Tibial nerve (tissue), 4 donors: ENCODE measurements around the gene DYRK4. TPM values are rescaled to one million over a fixed set of nuclear protein-coding genes. Genes with fewer than 3 reads are reported as not detected.

Source experiments
- DNase-seq, 2 donors: peaks; one replicate each; pipeline ENCODE4 v3.0.0-alpha.2; 2019; ENCODE audit warnings: low spot score in 2 of 2
- H3K27ac ChIP-seq, 4 donors: fragments of 200-600 bp; sonication (generic) in 3 of 4; one replicate each; pipeline ENCODE4 v1.5.1; 2017 to 2019; ENCODE audit warnings: mild to moderate bottlenecking in 1 of 4
- H3K27me3 ChIP-seq, 2 donors: fragments of 200-600 bp; sonication (generic) in 1 of 2; one replicate each; pipeline versions ENCODE4 v1.5.1 to v1.6.0; 2017 to 2019
- H3K36me3 ChIP-seq, 3 donors: fragments of 200-600 bp; sonication (generic); one replicate each; pipeline ENCODE4 v1.5.1; 2018 to 2019
- H3K4me1 ChIP-seq, 4 donors: fragments of 200-600 bp; sonication (generic) in 3 of 4; one replicate each; pipeline ENCODE4 v1.5.1; 2017 to 2019
- H3K4me3 ChIP-seq, 4 donors: fragments of 200-600 bp; sonication (generic) in 3 of 4; one replicate each; pipeline ENCODE4 v1.5.1; 2017 to 2019; ENCODE audit warnings: mild to moderate bottlenecking in 1 of 4, moderate library complexity in 1 of 4
- H3K9me3 ChIP-seq, 4 donors: fragments of 200-600 bp; sonication (generic) in 3 of 4; one replicate each; pipeline ENCODE4 v1.5.1; 2017 to 2019
- CTCF ChIP-seq, 5 experiments: fragments of 200-600 bp in 3 of 5; fragments of 450-650 bp in 2 of 5; sonication (generic) in 3 of 5; IDR thresholded peaks; one replicate each; pipeline ENCODE4 v1.5.1; 2016 to 2019; ENCODE audit warnings: antibody characterized with exemption in 5 of 5, mild to moderate bottlenecking in 3 of 5, moderate library complexity in 2 of 5
- EP300 ChIP-seq, 2 donors: sonication (generic); formaldehyde crosslinking; IDR thresholded peaks; one replicate each; pipeline ENCODE4 v1.6.1; 2017; ENCODE audit warnings: antibody characterized with exemption in 2 of 2, mild to moderate bottlenecking in 1 of 2
- POLR2A ChIP-seq, 2 donors: fragments of 450-650 bp; IDR thresholded peaks; one replicate each; pipeline ENCODE4 v1.6.1; 2017; ENCODE audit warnings: antibody characterized with exemption in 2 of 2, mild to moderate bottlenecking in 2 of 2, moderate library complexity in 2 of 2
- WGBS, 2 donors: methylation state at CpG; one replicate each; pipeline ENCODE4 v1.1.5; 2018; 5-methylcytosine and 5-hydroxymethylcytosine counted together
- total RNA-seq, 4 donors: library from RNA; depleted of rRNA; stranded (reverse); fragments of >200 nt; gene quantifications; one replicate each; pipeline ENCODE4 v1.1.0, GENCODE V29; 2016

DYRK4 gene
- total RNA-seq, 4 donors from 2014 or later = 26.7 to 54.0 (median 40.9) TPM

GRCh38 chr12:4615667-4616066 is 53.7 kb downstream of the DYRK4 start:
- DNase-seq = no peak
- H3K27me3 ChIP-seq = no peaks in the 10 kb centered on the region
- H3K36me3 ChIP-seq = peaks cover 0 to 55% (median 6%) of the 10 kb centered on the region in 3 donors
- TF ChIP-seq EP300 (IDR thresholded peaks at IDR 0.05) = no peak
- TF ChIP-seq CTCF (IDR thresholded peaks at IDR 0.05) = no peak
- TF ChIP-seq POLR2A (IDR thresholded peaks at IDR 0.05) = no peak
- no peaks in the 10 kb centered on the region for H3K9me3 ChIP-seq
- no peak overlapping the region for H3K27ac ChIP-seq
- H3K4me3 ChIP-seq = no peak overlapping the region
- no peaks in the 10 kb centered on the region for H3K4me1 ChIP-seq
- 87% methylated on average over 9 of the region's 9 CpGs for WGBS, 2 donors

GRCh38 chr12:4621511-4621910 is 59.5 kb downstream of the DYRK4 start:
- Histone ChIP-seq H3K4me3 (no peak overlapping the region), H3K36me3 (no peaks in the 10 kb centered on the region), H3K27ac (no peak overlapping the region), H3K27me3 (no peaks in the 10 kb centered on the region), H3K9me3 (no peaks in the 10 kb centered on the region), H3K4me1 (no peaks in the 10 kb centered on the region)
- no peak for TF ChIP-seq POLR2A (IDR thresholded peaks at IDR 0.05)
- 94 to 95% methylated on average over 3 of the region's 3 CpGs for WGBS, 2 donors
- no peak for DNase-seq

GRCh38 chr12:4626543-4626942 is 64.5 kb downstream of the DYRK4 start:
- no peaks in the 10 kb centered on the region for H3K36me3 ChIP-seq
- WGBS, 2 donors = 90 to 91% methylated on average over 4 to 5 of the region's 5 CpGs

GRCh38 chr12:4628406-4628805 is 66.4 kb downstream of the DYRK4 start:
- Histone ChIP-seq H3K4me3 (no peak overlapping the region), H3K27me3 (no peaks in the 10 kb centered on the region), H3K4me1 (no peaks in the 10 kb centered on the region), H3K9me3 (no peaks in the 10 kb centered on the region), H3K27ac (no peak overlapping the region), H3K36me3 (no peaks in the 10 kb centered on the region)
- no peak for TF ChIP-seq CTCF (IDR thresholded peaks at IDR 0.05)
- TF ChIP-seq EP300 (IDR thresholded peaks at IDR 0.05) = no peak
- no peak for TF ChIP-seq POLR2A (IDR thresholded peaks at IDR 0.05)
- DNase-seq = no peak
- 91% methylated on average over 10 of the region's 10 CpGs for WGBS, 2 donors

More at GRCh38 chr12:4626543-4626942, 64.5 kb downstream of the DYRK4 start:
- Histone ChIP-seq H3K27me3 (no peaks in the 10 kb centered on the region), H3K27ac (no peak overlapping the region), H3K4me1 (no peaks in the 10 kb centered on the region), H3K9me3 (no peaks in the 10 kb centered on the region), H3K4me3 (no peak overlapping the region)
- TF ChIP-seq POLR2A (IDR thresholded peaks at IDR 0.05) (no peak), CTCF (IDR thresholded peaks at IDR 0.05) (no peak), EP300 (IDR thresholded peaks at IDR 0.05) (no peak)
- no peak for DNase-seq

GRCh38 chr12:4630262-4630661 is 68.3 kb downstream of the DYRK4 start:
- Histone ChIP-seq H3K9me3 (no peaks in the 10 kb centered on the region), H3K4me3 (no peak overlapping the region), H3K4me1 (no peaks in the 10 kb centered on the region), H3K27ac (no peak overlapping the region), H3K27me3 (no peaks in the 10 kb centered on the region), H3K36me3 (no peaks in the 10 kb centered on the region)
- DNase-seq = no peak
- 42 to 53% methylated on average over 5 of the region's 5 CpGs for WGBS, 2 donors
- no peak for TF ChIP-seq EP300 (IDR thresholded peaks at IDR 0.05)
- no peak for TF ChIP-seq CTCF (IDR thresholded peaks at IDR 0.05)

GRCh38 chr12:4643747-4644146 is 81.7 kb downstream of the DYRK4 start:
- Histone ChIP-seq H3K4me3 (no peak overlapping the region), H3K36me3 (no peaks in the 10 kb centered on the region), H3K9me3 (no peaks in the 10 kb centered on the region), H3K27me3 (no peaks in the 10 kb centered on the region), H3K27ac (no peak overlapping the region), H3K4me1 (peaks cover 0 to 8% (median 4%) of the 10 kb centered on the region in 4 donors)
- no peak for DNase-seq
- WGBS, 2 donors = 84% methylated on average over 6 of the region's 6 CpGs
- TF ChIP-seq POLR2A (IDR thresholded peaks at IDR 0.05) (no peak), EP300 (IDR thresholded peaks at IDR 0.05) (no peak), CTCF (IDR thresholded peaks at IDR 0.05) (no peak)
